NB4 (cell line): ENCODE measurements around the gene SMAD7.

Source experiments
- DNase-seq: peaks from one replicate; pipeline ENCODE4 v3.0.0; 2010; ENCODE audit warnings: low read depth
- H3K4me3 ChIP-seq: one replicate; pipeline ENCODE4 v1.5.1; 2011; ENCODE audit warnings: mild to moderate bottlenecking, low read depth, low read length, moderate library complexity
- MYC ChIP-seq: IDR thresholded peaks from 2 replicates; pipeline ENCODE4 v1.6.1; 2011; ENCODE audit warnings: low read depth, low read length
- POLR2A ChIP-seq: IDR thresholded peaks from 2 replicates; pipeline ENCODE4 v1.6.1; 2011; ENCODE audit warnings: mild to moderate bottlenecking; ENCODE audit not compliant: insufficient read length; ENCODE audit errors: extremely low read depth
- TF ChIP-seq, protein P1 (sequence below): IDR thresholded peaks from one replicate; pipeline ENCODE4 v1.5.1; 2012; ENCODE audit warnings: low read depth, low read length
- TF ChIP-seq, protein P2 (sequence below): IDR thresholded peaks from 2 replicates; pipeline ENCODE4 v1.6.1; 2011; ENCODE audit warnings: low read depth, low read length

The SMAD7 gene

DNA sequence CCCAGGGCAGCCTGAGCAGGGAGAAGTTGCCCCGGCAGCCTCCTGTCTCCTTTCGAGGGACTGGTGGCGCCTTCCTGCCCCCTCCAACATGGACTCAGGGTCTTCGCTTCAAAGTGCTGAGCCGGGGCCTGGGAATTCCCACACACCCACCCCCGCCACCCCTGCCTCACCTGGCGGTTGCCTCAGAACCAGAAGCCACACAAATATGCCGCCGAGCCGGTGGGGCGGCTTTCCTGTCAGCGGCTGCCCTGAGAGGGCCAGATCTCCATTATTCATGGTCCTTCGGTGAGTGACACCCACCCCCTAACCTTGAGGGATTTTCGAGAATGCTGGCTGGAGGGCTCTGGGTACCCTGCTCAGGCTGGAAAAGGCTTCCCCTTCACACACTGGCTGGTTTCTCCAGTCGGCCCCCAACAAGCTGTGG is 71.7 kb downstream of the SMAD7 start:
- TF ChIP-seq POLR2A (no peak), MYC (no peak)
- TF ChIP-seq, protein P1, sequence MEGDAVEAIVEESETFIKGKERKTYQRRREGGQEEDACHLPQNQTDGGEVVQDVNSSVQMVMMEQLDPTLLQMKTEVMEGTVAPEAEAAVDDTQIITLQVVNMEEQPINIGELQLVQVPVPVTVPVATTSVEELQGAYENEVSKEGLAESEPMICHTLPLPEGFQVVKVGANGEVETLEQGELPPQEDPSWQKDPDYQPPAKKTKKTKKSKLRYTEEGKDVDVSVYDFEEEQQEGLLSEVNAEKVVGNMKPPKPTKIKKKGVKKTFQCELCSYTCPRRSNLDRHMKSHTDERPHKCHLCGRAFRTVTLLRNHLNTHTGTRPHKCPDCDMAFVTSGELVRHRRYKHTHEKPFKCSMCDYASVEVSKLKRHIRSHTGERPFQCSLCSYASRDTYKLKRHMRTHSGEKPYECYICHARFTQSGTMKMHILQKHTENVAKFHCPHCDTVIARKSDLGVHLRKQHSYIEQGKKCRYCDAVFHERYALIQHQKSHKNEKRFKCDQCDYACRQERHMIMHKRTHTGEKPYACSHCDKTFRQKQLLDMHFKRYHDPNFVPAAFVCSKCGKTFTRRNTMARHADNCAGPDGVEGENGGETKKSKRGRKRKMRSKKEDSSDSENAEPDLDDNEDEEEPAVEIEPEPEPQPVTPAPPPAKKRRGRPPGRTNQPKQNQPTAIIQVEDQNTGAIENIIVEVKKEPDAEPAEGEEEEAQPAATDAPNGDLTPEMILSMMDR = no peak
- TF ChIP-seq, protein P2, sequence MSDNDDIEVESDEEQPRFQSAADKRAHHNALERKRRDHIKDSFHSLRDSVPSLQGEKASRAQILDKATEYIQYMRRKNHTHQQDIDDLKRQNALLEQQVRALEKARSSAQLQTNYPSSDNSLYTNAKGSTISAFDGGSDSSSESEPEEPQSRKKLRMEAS = no peak
- DNase-seq = no peak
- H3K4me3 ChIP-seq = no peak overlapping the region

DNA sequence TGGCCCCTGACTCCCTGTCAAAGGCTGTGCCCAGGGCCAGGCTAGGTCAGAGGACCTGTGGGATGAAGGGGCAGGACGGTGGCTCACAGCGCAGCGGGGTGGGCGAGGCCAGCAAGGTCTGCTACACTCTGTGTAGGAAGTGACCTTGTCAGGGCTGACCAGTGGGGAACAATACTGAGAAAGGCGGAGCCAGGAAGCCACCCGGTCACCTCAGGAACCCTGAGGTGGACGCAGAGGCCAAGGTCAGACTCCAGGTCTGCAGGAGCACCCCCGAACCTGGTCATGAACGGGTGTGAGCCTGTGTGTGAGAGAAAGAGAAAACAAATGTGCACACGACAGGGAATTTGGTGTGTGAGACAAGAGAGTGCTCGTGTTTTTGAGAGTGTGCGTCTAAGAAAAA is 72.3 kb downstream of the SMAD7 start:
- TF ChIP-seq, protein P1 = no peak
- TF ChIP-seq POLR2A = no peak
- DNase-seq = no peak
- no peak overlapping the region for H3K4me3 ChIP-seq

DNA sequence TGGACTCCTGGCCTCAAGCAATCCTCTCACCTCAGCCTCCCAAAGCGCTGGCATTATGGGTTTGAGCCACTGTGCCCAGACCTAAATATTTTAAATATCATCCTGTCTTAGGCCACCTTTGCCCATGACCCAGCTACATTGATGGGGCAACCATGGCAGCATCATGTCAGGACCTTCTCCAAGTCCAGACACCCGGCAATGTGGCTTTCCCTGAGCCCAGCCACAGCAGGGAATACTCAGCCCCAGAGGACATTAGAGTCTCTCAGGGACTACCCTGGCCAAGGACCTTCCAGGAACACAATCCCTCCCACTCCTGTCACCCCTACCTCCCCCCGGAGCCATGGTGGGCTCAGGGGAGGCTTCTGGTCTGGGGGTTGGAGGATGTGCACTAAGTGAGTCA is 72.8 kb downstream of the SMAD7 start:
- TF ChIP-seq, protein P2 = no peak
- TF ChIP-seq MYC (no peak), POLR2A (no peak)
- TF ChIP-seq, protein P1 = no peak
- H3K4me3 ChIP-seq = no peak overlapping the region
- DNase-seq = no peak

DNA sequence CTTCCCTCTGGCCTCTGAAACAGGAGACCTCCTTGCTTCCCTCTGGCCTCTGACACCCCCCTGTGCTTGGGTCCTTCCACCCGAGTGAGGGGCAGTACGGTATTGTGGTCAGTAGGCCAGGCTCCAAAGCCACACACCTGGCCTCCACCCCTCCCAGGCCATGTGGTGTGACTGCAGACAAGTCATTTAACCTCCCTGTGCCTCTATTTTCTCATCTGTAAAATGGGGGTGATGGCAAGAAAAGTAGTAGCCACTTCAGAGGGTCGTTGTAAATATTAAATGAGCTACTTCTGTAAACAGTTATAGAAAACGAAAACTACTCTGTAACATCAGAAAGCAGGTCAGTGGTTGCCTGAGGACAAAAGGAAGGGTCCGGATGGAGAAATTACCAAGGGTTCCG is 74.2 kb downstream of the SMAD7 start:
- DNase-seq = no peak
- TF ChIP-seq, protein P1 = no peak
- no peak for TF ChIP-seq MYC
- TF ChIP-seq POLR2A = no peak
- TF ChIP-seq, protein P2 = no peak
- no peak overlapping the region for H3K4me3 ChIP-seq

DNA sequence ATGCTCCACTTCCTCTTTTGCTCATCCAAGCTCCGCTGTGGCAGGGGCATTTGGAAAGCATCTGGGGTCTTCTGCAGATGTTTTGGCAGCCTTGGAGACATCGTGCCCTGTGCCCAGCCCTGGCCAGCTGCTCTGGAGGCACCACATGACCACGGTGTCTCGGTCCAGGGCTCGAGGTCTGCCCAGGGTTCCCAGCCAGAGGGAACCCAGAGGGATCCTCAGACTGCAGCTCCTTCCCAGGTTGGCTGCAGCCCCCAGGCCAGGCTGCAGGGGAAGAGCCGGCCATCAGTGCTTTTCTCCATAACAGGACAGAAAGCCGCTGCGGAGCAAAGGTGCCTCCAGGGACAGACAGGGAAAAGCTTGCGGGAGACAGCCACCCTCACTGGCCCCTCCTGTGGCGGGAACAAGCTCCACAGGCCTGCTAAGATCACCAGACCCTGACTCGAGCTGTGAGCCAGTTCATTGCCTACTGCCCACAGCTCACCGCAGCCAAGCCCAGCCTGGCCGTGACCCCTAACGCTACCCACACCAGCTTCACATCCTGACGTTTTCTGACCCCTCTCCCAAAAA is 74.7 kb downstream of the SMAD7 start:
- TF ChIP-seq POLR2A (no peak), MYC (no peak)
- TF ChIP-seq, protein P1 = no peak
- no peak overlapping the region for H3K4me3 ChIP-seq
- DNase-seq = no peak

DNA sequence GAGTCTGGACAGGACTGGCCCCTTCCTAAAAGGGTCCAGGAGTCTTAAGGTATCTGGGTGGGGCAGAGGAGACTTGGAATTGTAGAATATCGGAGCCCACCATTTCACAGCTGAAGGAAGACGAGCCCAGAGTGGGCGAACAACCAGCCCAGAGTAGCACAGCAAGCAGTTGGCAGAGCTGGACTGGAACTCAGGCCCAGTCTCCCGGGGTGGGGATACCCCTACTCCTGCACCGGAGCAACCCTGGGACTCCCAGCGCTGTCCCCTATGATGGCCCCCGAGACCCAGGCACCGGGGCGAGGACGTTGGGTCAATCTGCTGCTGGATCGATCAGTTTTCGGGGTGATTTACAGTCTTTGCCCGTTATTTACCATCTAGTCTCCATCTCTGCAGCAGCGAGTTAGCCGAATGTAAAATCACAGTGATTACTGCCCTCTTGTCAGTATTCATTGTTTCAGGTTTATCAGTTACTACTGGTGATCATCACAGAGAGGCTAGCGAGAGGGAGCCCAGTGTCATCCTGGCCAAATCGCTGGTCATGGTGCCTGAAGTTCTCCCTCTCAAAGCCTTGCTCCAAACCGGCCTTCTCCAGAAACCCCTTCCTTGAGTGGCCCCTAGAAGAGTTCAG is 75.3 kb downstream of the SMAD7 start:
- peak; percentile 28 for DNase-seq
- H3K4me3 ChIP-seq = no peak overlapping the region
- TF ChIP-seq, protein P1 = no peak
- TF ChIP-seq, protein P2 = no peak
- TF ChIP-seq POLR2A (no peak), MYC (no peak)
